Spleen (tissue), 11 donors: ENCODE data around the gene CD38. TPM values are rescaled to one million over a fixed set of nuclear protein-coding genes. Genes with fewer than 3 reads are reported as not detected.
A peak's percentile ranks its signal among the peaks of the same experiment; 100 is the strongest.

Experiments
- DNase-seq: peaks from one replicate; pipeline ENCODE4 v3.0.0-alpha.2; 2020
- H3K27ac ChIP-seq, 8 donors: fragments of 200-600 bp; sonication (generic) in 7 of 8; 1 replicate in 4 of 8; 2 replicates in 4 of 8; pipeline versions ENCODE4 v1.5.0 to v1.8.0; 2016 to 2021; ENCODE audit warnings: inconsistent platforms in 4 of 8, mild to moderate bottlenecking in 4 of 8, moderate library complexity in 1 of 8
- H3K27me3 ChIP-seq, 7 donors: fragments of 200-600 bp; sonication (generic) in 6 of 7; replicated peaks in 1 of 7; 1 replicate in 4 of 7; 2 replicates in 3 of 7; pipeline versions ENCODE4 v1.5.0 to v1.8.0; 2016 to 2021; ENCODE audit warnings: inconsistent platforms in 3 of 7, mild to moderate bottlenecking in 1 of 7
- H3K36me3 ChIP-seq, 6 donors: fragments of 200-600 bp; sonication (generic) in 5 of 6; 1 replicate in 4 of 6; 2 replicates in 2 of 6; pipeline versions ENCODE4 v1.5.0 to v1.8.0; 2016 to 2021; ENCODE audit warnings: inconsistent platforms in 2 of 6
- H3K4me1 ChIP-seq, 6 donors: fragments of 200-600 bp; sonication (generic) in 5 of 6; 1 replicate in 3 of 6; 2 replicates in 3 of 6; pipeline versions ENCODE4 v1.5.0 to v1.8.0; 2016 to 2021; ENCODE audit warnings: inconsistent platforms in 3 of 6
- H3K4me3 ChIP-seq, 8 donors: fragments of 200-600 bp; sonication (generic) in 7 of 8; 1 replicate in 4 of 8; 2 replicates in 4 of 8; pipeline versions ENCODE4 v1.5.0 to v1.8.0; 2016 to 2021; ENCODE audit warnings: inconsistent platforms in 4 of 8, mild to moderate bottlenecking in 4 of 8, moderate library complexity in 2 of 8
- H3K9me3 ChIP-seq, 8 donors: fragments of 200-600 bp; sonication (generic) in 7 of 8; 1 replicate in 4 of 8; 2 replicates in 4 of 8; pipeline versions ENCODE4 v1.5.0 to v1.8.0; 2016 to 2021; ENCODE audit warnings: inconsistent platforms in 4 of 8
- POLR2A ChIP-seq, 3 donors: fragments of 450-650 bp; IDR thresholded peaks; one replicate each; pipeline ENCODE4 v1.5.1; 2017; ENCODE audit warnings: antibody characterized with exemption in 3 of 3, mild to moderate bottlenecking in 1 of 3
- POLR2AphosphoS5 ChIP-seq, 3 donors: sonication (generic); formaldehyde crosslinking; IDR thresholded peaks; one replicate each; pipeline ENCODE4 v1.5.1; 2017; ENCODE audit warnings: antibody characterized with exemption in 3 of 3
- WGBS, 5 donors: extraction: QIAGEN DNeasy Blood & Tissue Kit in 3 of 5; methylation state at CpG; one replicate each; pipeline versions ENCODE4 v1.1.5 to v1.1.7; 2013 to 2018; 5-methylcytosine and 5-hydroxymethylcytosine counted together
- intact Hi-C: fragments of 100-400 bp; cut with DNase I; formaldehyde crosslinking; loops from one replicate; pipeline ENCODE4 v1.15.0; 2023; ENCODE audit warnings: low total_unique reads
- polyA plus RNA-seq, 3 donors: library from polyadenylated mRNA; stranded (reverse); fragments of 200-250 nt; gene quantifications; one replicate each; pipeline ENCODE4 v1.2.1, GENCODE V29; 2013
- total RNA-seq, 7 donors: library from RNA; depleted of rRNA in 3 of 7; stranded (reverse); fragments of >200 nt in 3 of 7; fragmentation: NEBNext Ultra II Directional in 4 of 7; extraction: Animal tissue kit (Norgen Biotek cat#: 25700) in 4 of 7; gene quantifications; one replicate each; pipeline versions ENCODE4 v1.1.0 to v1.2.1, GENCODE V29; 2016 to 2021
- TF ChIP-seq, protein P1 (sequence below), 11 experiments: fragments of 200-600 bp in 7 of 11; fragments of 450-650 bp in 4 of 11; sonication (generic) in 4 of 11; IDR thresholded peaks in 8 of 11; conservative IDR thresholded peaks in 3 of 11; 1 replicate in 7 of 11; 2 replicates in 4 of 11; pipeline versions ENCODE4 v1.4.0 to v1.8.0; 2016 to 2021; ENCODE audit warnings: antibody characterized with exemption in 11 of 11, inconsistent platforms in 4 of 11, mild to moderate bottlenecking in 1 of 11
- donor health status: healthy with polysubstance abuse.
- donor health status: DM: no; HTN: no; CAD: no; lungs with moderate emphysema.
- donor health status: DM: no; HTN: no; CAD: no.
- donor health status: Bipolar disorder and iron deficiency.
- donor health status: healthy.
- donor health status: DM: no; HTN: no; CAD: no.
- donor health status: DM: yes; HTN: yes; CAD: no.

The CD38 gene
- total and polyA plus RNA-seq, 10 donors = 4.9 to 92.9 (median 54.4) TPM

- Histone ChIP-seq H3K9me3 (peaks cover 0 to 9% (median 0%) of the 10 kb centered on the region in 8 donors), H3K36me3 (no peaks in the 10 kb centered on the region), H3K27ac (no peak overlapping the region), H3K4me1 (peaks cover 0 to 15% (median 9%) of the 10 kb centered on the region in 6 donors), H3K4me3 (no peak overlapping the region), H3K27me3 (no peaks in the 10 kb centered on the region)
- 77 to 86% (median 82%) methylated on average over 6 of the region's 6 CpGs for WGBS, 5 donors
- no peak for DNase-seq
- intact Hi-C loops = no loop called here
- TF ChIP-seq, protein P1, sequence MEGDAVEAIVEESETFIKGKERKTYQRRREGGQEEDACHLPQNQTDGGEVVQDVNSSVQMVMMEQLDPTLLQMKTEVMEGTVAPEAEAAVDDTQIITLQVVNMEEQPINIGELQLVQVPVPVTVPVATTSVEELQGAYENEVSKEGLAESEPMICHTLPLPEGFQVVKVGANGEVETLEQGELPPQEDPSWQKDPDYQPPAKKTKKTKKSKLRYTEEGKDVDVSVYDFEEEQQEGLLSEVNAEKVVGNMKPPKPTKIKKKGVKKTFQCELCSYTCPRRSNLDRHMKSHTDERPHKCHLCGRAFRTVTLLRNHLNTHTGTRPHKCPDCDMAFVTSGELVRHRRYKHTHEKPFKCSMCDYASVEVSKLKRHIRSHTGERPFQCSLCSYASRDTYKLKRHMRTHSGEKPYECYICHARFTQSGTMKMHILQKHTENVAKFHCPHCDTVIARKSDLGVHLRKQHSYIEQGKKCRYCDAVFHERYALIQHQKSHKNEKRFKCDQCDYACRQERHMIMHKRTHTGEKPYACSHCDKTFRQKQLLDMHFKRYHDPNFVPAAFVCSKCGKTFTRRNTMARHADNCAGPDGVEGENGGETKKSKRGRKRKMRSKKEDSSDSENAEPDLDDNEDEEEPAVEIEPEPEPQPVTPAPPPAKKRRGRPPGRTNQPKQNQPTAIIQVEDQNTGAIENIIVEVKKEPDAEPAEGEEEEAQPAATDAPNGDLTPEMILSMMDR (IDR thresholded peaks at IDR 0.05 in 8 of 11, conservative IDR thresholded peaks at IDR 0.05 in 3 of 11) = no peak
- TF ChIP-seq POLR2A (IDR thresholded peaks at IDR 0.05) (no peak), POLR2AphosphoS5 (IDR thresholded peaks at IDR 0.05) (no peak)
Observed at GRCh38 chr4:15749001-15749400, 29.1 kb upstream of the CD38 start.

- no peak for TF ChIP-seq POLR2A (IDR thresholded peaks at IDR 0.05)
- no peak for TF ChIP-seq POLR2AphosphoS5 (IDR thresholded peaks at IDR 0.05)
- TF ChIP-seq, protein P1 (IDR thresholded peaks at IDR 0.05 in 8 of 11, conservative IDR thresholded peaks at IDR 0.05 in 3 of 11) = no peak
- intact Hi-C loops = no loop called here
- H3K4me3 ChIP-seq = no peak overlapping the region
- no peaks in the 10 kb centered on the region for H3K27me3 ChIP-seq
- peaks cover 8 to 37% (median 30%) of the 10 kb centered on the region in 6 donors for H3K4me1 ChIP-seq
- H3K36me3 ChIP-seq = no peaks in the 10 kb centered on the region
- DNase-seq = no peak
- WGBS, 5 donors = 93 to 100% (median 95%) methylated on average over 2 of the region's 2 CpGs
- H3K9me3 ChIP-seq = peaks cover 0 to 6% (median 0%) of the 10 kb centered on the region in 8 donors
- no peak overlapping the region for H3K27ac ChIP-seq
Observed at GRCh38 chr4:15751153-15751552, 27.0 kb upstream of the CD38 start.

GRCh38 chr4:15753081-15753480 lies 25.0 kb upstream of the CD38 start:
- no peak for DNase-seq
- TF ChIP-seq POLR2A (IDR thresholded peaks at IDR 0.05) = no peak
- TF ChIP-seq POLR2AphosphoS5 (IDR thresholded peaks at IDR 0.05) = no peak
- TF ChIP-seq, protein P1 (IDR thresholded peaks at IDR 0.05 in 8 of 11, conservative IDR thresholded peaks at IDR 0.05 in 3 of 11) = no peak
- H3K4me1 ChIP-seq = peaks cover 21 to 56% (median 45%) of the 10 kb centered on the region in 6 donors
- intact Hi-C loops = no loop called here
- no peaks in the 10 kb centered on the region for H3K9me3 ChIP-seq
- no peaks in the 10 kb centered on the region for H3K27me3 ChIP-seq
- H3K4me3 ChIP-seq = no peak overlapping the region
- peak overlapping the region in 6 of 8 donors; percentile 39 to 70 (median 62) for H3K27ac ChIP-seq
- WGBS, 5 donors = 75 to 86% (median 80%) methylated on average over 6 of the region's 6 CpGs
- H3K36me3 ChIP-seq = no peaks in the 10 kb centered on the region

DNA sequence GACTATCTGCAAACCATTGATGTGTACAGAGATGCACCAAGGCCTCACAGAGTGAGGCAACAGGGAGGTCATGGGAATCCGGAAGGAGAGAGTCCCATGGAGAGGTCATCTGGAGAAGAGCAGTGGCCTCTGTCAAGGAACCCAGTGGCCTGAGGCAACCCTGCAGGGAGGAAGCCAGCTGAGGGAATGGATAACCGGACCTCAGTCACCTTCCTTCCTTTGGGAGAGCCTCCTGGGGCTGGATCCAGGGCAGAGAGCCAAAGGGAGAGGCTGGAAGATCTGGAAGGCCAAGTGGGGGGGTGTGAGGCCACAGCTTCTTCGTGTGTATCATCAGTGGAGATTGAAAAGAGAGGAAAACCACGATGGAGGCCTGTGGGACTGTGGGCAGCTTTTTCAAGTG lies 24.3 kb upstream of the CD38 start:
- H3K36me3 ChIP-seq = no peaks in the 10 kb centered on the region
- H3K9me3 ChIP-seq = no peaks in the 10 kb centered on the region
- whole genome bisulfite sequencing, 5 donors = 25 to 29% (median 26%) methylated on average over 4 of the region's 4 CpGs
- TF ChIP-seq POLR2AphosphoS5 (IDR thresholded peaks at IDR 0.05) (peak; percentile 32 to 89 (median 88)), POLR2A (IDR thresholded peaks at IDR 0.05) (no peak)
- TF ChIP-seq, protein P1 (IDR thresholded peaks at IDR 0.05 in 8 of 11, conservative IDR thresholded peaks at IDR 0.05 in 3 of 11) = no peak
- H3K4me3 ChIP-seq = no peak overlapping the region
- no peaks in the 10 kb centered on the region for H3K27me3 ChIP-seq
- intact Hi-C loops = no loop called here
- peak; percentile 83 for DNase-seq
- H3K27ac ChIP-seq = peak overlapping the region in 7 of 8 donors; percentile 24 to 71 (median 65)
- H3K4me1 ChIP-seq = peaks cover 21 to 56% (median 45%) of the 10 kb centered on the region in 6 donors
